NT2/D1 (cell line): ENCODE measurements around the gene P2RX7.

Experiments
- DNase-seq: peaks from one replicate; pipeline ENCODE4 v3.0.0-alpha.2; 2011; ENCODE audit warnings: low read depth, low spot score
- H3K27me3 ChIP-seq: 2 replicates; pipeline ENCODE4 v1.6.0; 2011; ENCODE audit warnings: mild to moderate bottlenecking; ENCODE audit not compliant: insufficient read length, insufficient read depth
- H3K36me3 ChIP-seq: 2 replicates; pipeline ENCODE4 v1.6.1; 2011; ENCODE audit warnings: mild to moderate bottlenecking, low read length, mixed read lengths; ENCODE audit not compliant: insufficient read depth, insufficient read length
- H3K4me1 ChIP-seq: 2 replicates; pipeline ENCODE4 v1.5.1; 2011; ENCODE audit not compliant: insufficient read depth, insufficient read length
- H3K4me3 ChIP-seq: 2 replicates; pipeline ENCODE4 v1.5.1; 2011; ENCODE audit warnings: low read depth; ENCODE audit not compliant: insufficient read length
- H3K9ac ChIP-seq: 2 replicates; pipeline ENCODE4 v1.6.0; 2011; ENCODE audit warnings: low read depth; ENCODE audit not compliant: insufficient read length
- H3K9me3 ChIP-seq: 2 replicates; pipeline ENCODE4 v1.5.1; 2011; ENCODE audit warnings: mild to moderate bottlenecking, low read length; ENCODE audit not compliant: insufficient read depth
- SUZ12 ChIP-seq: IDR thresholded peaks from 2 replicates; pipeline ENCODE4 v1.6.1; 2011; ENCODE audit not compliant: insufficient read length, insufficient read depth; ENCODE audit errors: extremely low read depth
- YY1 ChIP-seq: IDR thresholded peaks from 2 replicates; pipeline ENCODE4 v1.6.1; 2011; ENCODE audit not compliant: insufficient read length, insufficient read depth
- ZNF274 ChIP-seq: IDR thresholded peaks from 2 replicates; pipeline ENCODE4 v1.6.1; 2011; ENCODE audit warnings: mild to moderate bottlenecking, low read depth, low read length

The P2RX7 gene

DNA sequence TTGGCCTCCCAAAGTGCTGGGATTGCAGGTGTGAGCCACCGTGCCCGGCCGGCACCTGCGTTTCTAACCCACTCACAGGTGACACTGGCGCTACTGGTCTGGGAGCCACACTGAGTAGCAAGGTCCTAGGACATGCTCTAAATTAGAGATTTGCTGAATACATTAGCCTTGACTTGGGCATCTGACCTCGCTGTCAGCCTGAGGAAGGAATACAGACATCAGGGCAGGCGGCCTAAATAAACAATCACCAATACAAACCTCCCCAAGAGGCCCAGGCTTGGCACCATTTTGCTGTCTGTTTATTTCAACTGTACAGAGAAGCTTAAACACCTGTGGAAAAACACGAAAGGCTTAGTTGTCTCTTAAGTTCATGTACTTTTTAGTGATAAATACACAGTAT, 104.7 kb downstream of the P2RX7 start:
- H3K36me3 ChIP-seq: peaks cover 40% of the 10 kb centered on the region
- no peak overlapping the region for H3K9ac ChIP-seq
- no peak overlapping the region for H3K4me3 ChIP-seq
- TF ChIP-seq ZNF274: no peak
- TF ChIP-seq SUZ12: no peak
- no peak for TF ChIP-seq YY1
- DNase-seq: no peak
- no peaks in the 10 kb centered on the region for H3K9me3 ChIP-seq
- no peaks in the 10 kb centered on the region for H3K27me3 ChIP-seq
- H3K4me1 ChIP-seq: peaks cover 16% of the 10 kb centered on the region
